Neural progenitor cell (in vitro differentiated cells): ENCODE data around the gene TPPP3. TPM values are rescaled to one million over a fixed set of nuclear protein-coding genes. Genes with fewer than 3 reads are reported as not detected.
A peak's percentile ranks its signal among the peaks of the same experiment; 100 is the strongest.

ENCODE experiments used
- DNase-seq: peaks from one replicate; pipeline ENCODE4 v3.0.0-alpha.2; 2016; ENCODE audit warnings: low spot score
- H2AFZ ChIP-seq: fragments of 200-600 bp; sonication (generic); replicated peaks from 2 replicates; pipeline ENCODE4 v1.6.1; 2016; ENCODE audit warnings: antibody characterized with exemption
- H3F3A ChIP-seq: fragments of 200-600 bp; sonication (generic); 2 replicates; pipeline ENCODE4 v1.6.1; 2016; ENCODE audit warnings: antibody characterized with exemption, low read depth
- H3K27ac ChIP-seq: fragments of 200-600 bp; sonication (generic); 2 replicates; pipeline ENCODE4 v1.5.1; 2016; ENCODE audit warnings: mild to moderate bottlenecking
- H3K27me3 ChIP-seq: fragments of 200-600 bp; sonication (generic); 2 replicates; pipeline ENCODE4 v1.6.1; 2016; ENCODE audit warnings: mild to moderate bottlenecking, moderate library complexity
- H3K36me3 ChIP-seq: fragments of 200-600 bp; sonication (generic); 2 replicates; pipeline ENCODE4 v1.5.1; 2016
- H3K4me1 ChIP-seq: fragments of 200-600 bp; sonication (generic); 2 replicates; pipeline ENCODE4 v1.6.1; 2016; ENCODE audit warnings: mixed run types
- H3K4me2 ChIP-seq: fragments of 200-600 bp; sonication (generic); 2 replicates; pipeline ENCODE4 v1.6.1; 2016
- H3K4me3 ChIP-seq: fragments of 200-600 bp; sonication (generic); 2 replicates; pipeline ENCODE4 v1.5.1; 2016
- H3K79me2 ChIP-seq: fragments of 200-600 bp; sonication (generic); 2 replicates; pipeline ENCODE4 v1.6.1; 2016; ENCODE audit warnings: low read depth
- H3K9ac ChIP-seq: fragments of 200-600 bp; sonication (generic); 2 replicates; pipeline ENCODE4 v1.6.1; 2016
- H3K9me3 ChIP-seq: fragments of 200-600 bp; sonication (generic); 2 replicates; pipeline ENCODE4 v1.5.1; 2016; ENCODE audit warnings: low read depth
- H4K20me1 ChIP-seq: fragments of 200-600 bp; sonication (generic); 2 replicates; pipeline ENCODE4 v1.6.1; 2016; ENCODE audit warnings: low read depth
- H3K27ac Mint-ChIP-seq: 3 replicates; pipeline ENCODE4 v1.8.0; 2021; ENCODE audit warnings: mixed read lengths
- H3K27me3 Mint-ChIP-seq: 2 replicates; pipeline ENCODE4 v1.8.0; 2022; ENCODE audit warnings: low read depth, mild to moderate bottlenecking, inconsistent platforms, moderate library complexity, mixed read lengths; ENCODE audit not compliant: insufficient read depth
- H3K36me3 Mint-ChIP-seq: 3 replicates; pipeline ENCODE4 v1.8.0; 2021; ENCODE audit warnings: mixed read lengths
- H3K4me1 Mint-ChIP-seq: 3 replicates; pipeline ENCODE4 v1.8.0; 2021; ENCODE audit warnings: mixed read lengths
- H3K4me3 Mint-ChIP-seq: 3 replicates; pipeline ENCODE4 v1.8.0; 2021; ENCODE audit warnings: mild to moderate bottlenecking, moderate library complexity, mixed read lengths
- H3K9me3 Mint-ChIP-seq: 3 replicates; pipeline ENCODE4 v1.8.0; 2020; ENCODE audit warnings: mixed read lengths
- CTCF ChIP-seq: fragments of 200-600 bp; sonication (generic); IDR thresholded peaks from 2 replicates; pipeline ENCODE4 v1.5.1; 2017; ENCODE audit warnings: antibody characterized with exemption, mild to moderate bottlenecking
- EZH2 ChIP-seq: fragments of 200-600 bp; sonication (generic); IDR thresholded peaks from 2 replicates; pipeline ENCODE4 v1.6.1; 2017; ENCODE audit warnings: antibody characterized with exemption, mild to moderate bottlenecking, moderate library complexity
- EZH2phosphoT487 ChIP-seq: fragments of 200-600 bp; sonication (generic); IDR thresholded peaks from 2 replicates; pipeline ENCODE4 v1.6.1; 2017; ENCODE audit warnings: antibody characterized with exemption
- total RNA-seq: library from RNA; depleted of rRNA; stranded (reverse); fragments of >200 nt; gene quantifications from 2 replicates; pipeline ENCODE4 v1.2.3, GENCODE V29; 2015; ENCODE audit warnings: low replicate concordance

TPPP3 gene
- total RNA-seq, 1 donor from 2014 or later, result not detected

- Histone ChIP-seq H3K27ac (no peak overlapping the region), H3K27me3 (peaks cover 11% of the 10 kb centered on the region), H3K36me3 (no peaks in the 10 kb centered on the region), H3K4me1 (peaks cover 19% of the 10 kb centered on the region), H3F3A (no peaks in the 10 kb centered on the region), H4K20me1 (no peaks in the 10 kb centered on the region), H3K4me3 (no peak overlapping the region), H3K79me2 (no peaks in the 10 kb centered on the region), H3K9me3 (no peaks in the 10 kb centered on the region), H2AFZ (peak overlapping the region; percentile 84), H3K9ac (no peak overlapping the region), H3K4me2 (peak overlapping the region; percentile 67)
- Mint-ChIP-seq H3K27me3 (peaks cover 22% of the 10 kb centered on the region), H3K4me3 (no peak overlapping the region), H3K4me1 (peaks cover 41% of the 10 kb centered on the region), H3K36me3 (no peaks in the 10 kb centered on the region), H3K9me3 (no peaks in the 10 kb centered on the region), H3K27ac (no peak overlapping the region)
- no peak for DNase-seq
- TF ChIP-seq EZH2, result no peak
- no peak for TF ChIP-seq EZH2phosphoT487
- no peak for TF ChIP-seq CTCF
These were observed 30.9 kb upstream of the TPPP3 start for GRCh38 chr16:67424261-67424615.

GRCh38 chr16:67423611-67424260 is 30.4 kb upstream of the TPPP3 start:
- Mint-ChIP-seq H3K27me3 (peaks cover 17% of the 10 kb centered on the region), H3K9me3 (no peaks in the 10 kb centered on the region), H3K27ac (peak overlapping the region; percentile 31), H3K36me3 (no peaks in the 10 kb centered on the region), H3K4me1 (peaks cover 37% of the 10 kb centered on the region), H3K4me3 (no peak overlapping the region)
- Histone ChIP-seq H3K27ac (no peak overlapping the region), H3K9ac (no peak overlapping the region), H2AFZ (peak overlapping the region; percentile 84), H3K27me3 (peaks cover 6% of the 10 kb centered on the region), H3K79me2 (no peaks in the 10 kb centered on the region), H3K4me2 (peak overlapping the region; percentile 67), H4K20me1 (no peaks in the 10 kb centered on the region), H3K4me1 (peaks cover 19% of the 10 kb centered on the region), H3K4me3 (no peak overlapping the region), H3K9me3 (no peaks in the 10 kb centered on the region), H3K36me3 (no peaks in the 10 kb centered on the region), H3F3A (no peaks in the 10 kb centered on the region)
- DNase-seq, result peak; percentile 33
- TF ChIP-seq EZH2phosphoT487 (no peak), CTCF (no peak), EZH2 (no peak)

- Histone ChIP-seq H3K9ac (no peak overlapping the region), H3F3A (no peaks in the 10 kb centered on the region), H3K4me1 (peaks cover 19% of the 10 kb centered on the region), H3K9me3 (no peaks in the 10 kb centered on the region), H3K4me3 (no peak overlapping the region), H3K79me2 (no peaks in the 10 kb centered on the region), H3K4me2 (no peak overlapping the region), H2AFZ (no peak overlapping the region), H3K27ac (no peak overlapping the region), H3K27me3 (no peaks in the 10 kb centered on the region), H3K36me3 (no peaks in the 10 kb centered on the region), H4K20me1 (no peaks in the 10 kb centered on the region)
- H3K4me3 Mint-ChIP-seq, result no peak overlapping the region
- peaks cover 13% of the 10 kb centered on the region for H3K27me3 Mint-ChIP-seq
- no peak for DNase-seq
- H3K36me3 Mint-ChIP-seq, result no peaks in the 10 kb centered on the region
- H3K4me1 Mint-ChIP-seq, result peaks cover 37% of the 10 kb centered on the region
- TF ChIP-seq EZH2phosphoT487, result no peak
- no peak for TF ChIP-seq CTCF
- no peak for TF ChIP-seq EZH2
- no peaks in the 10 kb centered on the region for H3K9me3 Mint-ChIP-seq
- peak overlapping the region; percentile 62 for H3K27ac Mint-ChIP-seq
These were observed 29.7 kb upstream of the TPPP3 start for GRCh38 chr16:67423015-67423414.
